Neural cell (in vitro differentiated cells): ENCODE measurements around the gene ANKRD1. TPM values are rescaled to one million over a fixed set of nuclear protein-coding genes. Genes with fewer than 3 reads are reported as not detected.
"Not testable (repeated sequence)": the region's sequence is repeated elsewhere in the genome, so short reads cannot be mapped to it uniquely, and the experiment has no call there.

Experiments used
- H2AFZ ChIP-seq: fragments of 200-600, 300-800 bp; sonication (generic), shearing (Covaris generic); 2 replicates; pipeline ENCODE4 v1.6.0; 2014; ENCODE audit warnings: low read depth, mild to moderate bottlenecking, antibody characterized with exemption, low read length, moderate library complexity
- H3F3A ChIP-seq: fragments of 200-600 bp; shearing (Covaris generic); 2 replicates; pipeline ENCODE4 v1.6.1; 2016; ENCODE audit warnings: mild to moderate bottlenecking, moderate library complexity, mixed read lengths, antibody characterized with exemption, low read length; ENCODE audit not compliant: insufficient read depth, poor library complexity, severe bottlenecking
- H3K27ac ChIP-seq: fragments of 200-600, 300-800 bp; sonication (generic), shearing (Covaris generic); 2 replicates; pipeline ENCODE4 v1.5.1; 2014; ENCODE audit warnings: mild to moderate bottlenecking, low read length, moderate library complexity
- H3K27me3 ChIP-seq: fragments of 300-800, 200-600 bp; sonication (generic), shearing (Covaris generic); 2 replicates; pipeline ENCODE4 v1.6.0; 2014; ENCODE audit warnings: mild to moderate bottlenecking, low read depth, low read length, moderate library complexity; ENCODE audit not compliant: insufficient read depth
- H3K36me3 ChIP-seq: fragments of 300-800, 200-600 bp; sonication (generic), shearing (Covaris generic); 2 replicates; pipeline ENCODE4 v1.5.1; 2014; ENCODE audit warnings: mild to moderate bottlenecking, antibody characterized with exemption, low read length, moderate library complexity; ENCODE audit not compliant: insufficient read depth
- H3K4me2 ChIP-seq: fragments of 300-800, 200-600 bp; sonication (generic), shearing (Covaris generic); 2 replicates; pipeline ENCODE4 v1.6.0; 2014; ENCODE audit warnings: mild to moderate bottlenecking, low read length
- H3K4me3 ChIP-seq: fragments of 300-800, 200-600 bp; sonication (generic), shearing (Covaris generic); 2 replicates; pipeline ENCODE4 v1.5.1; 2014; ENCODE audit warnings: mild to moderate bottlenecking, low read length, moderate library complexity
- H3K79me2 ChIP-seq: fragments of 200-600 bp; shearing (Covaris generic); replicated peaks from 2 replicates; pipeline ENCODE4 v1.6.0; 2014; ENCODE audit warnings: mild to moderate bottlenecking, low read length, moderate library complexity; ENCODE audit not compliant: insufficient read depth
- H3K9ac ChIP-seq: fragments of 300-800, 200-600 bp; sonication (generic), shearing (Covaris generic); 2 replicates; pipeline ENCODE4 v1.6.1; 2016; ENCODE audit warnings: mild to moderate bottlenecking, low read length, mixed read lengths
- H3K9me2 ChIP-seq: fragments of 200-600 bp; shearing (Covaris generic); 2 replicates; pipeline ENCODE4 v1.6.1; 2016; ENCODE audit warnings: mild to moderate bottlenecking, low read length, mixed read lengths; ENCODE audit not compliant: insufficient read depth
- H3K9me3 ChIP-seq: fragments of 200-600, 300-800 bp; sonication (generic), shearing (Covaris generic); 2 replicates; pipeline ENCODE4 v1.6.1; 2016; ENCODE audit warnings: mild to moderate bottlenecking, mixed run types, low read length, moderate library complexity, mixed read lengths
- H4K20me1 ChIP-seq: fragments of 200-600 bp; shearing (Covaris generic); 2 replicates; pipeline ENCODE4 v1.6.1; 2016; ENCODE audit warnings: mild to moderate bottlenecking, mixed run types; ENCODE audit not compliant: insufficient read depth
- EP300 ChIP-seq: fragments of 450-650 bp; conservative IDR thresholded peaks from 2 replicates; pipeline ENCODE4 v1.6.1; 2014; ENCODE audit warnings: antibody characterized with exemption, mild to moderate bottlenecking, moderate library complexity; ENCODE audit not compliant: poor library complexity, severe bottlenecking
- EZH2 ChIP-seq: fragments of 200-600, 300-800 bp; shearing (Covaris generic), sonication (generic); IDR thresholded peaks from 2 replicates; pipeline ENCODE4 v1.6.1; 2014; ENCODE audit warnings: antibody characterized with exemption, low read length, borderline replicate concordance, mild to moderate bottlenecking; ENCODE audit not compliant: insufficient read depth, poor library complexity, severe bottlenecking
- MXI1 ChIP-seq: fragments of 450-650 bp; conservative IDR thresholded peaks from 2 replicates; pipeline ENCODE4 v1.6.1; 2014; ENCODE audit warnings: antibody characterized with exemption, mild to moderate bottlenecking; ENCODE audit not compliant: poor library complexity, severe bottlenecking
- POLR2AphosphoS5 ChIP-seq: IDR thresholded peaks from 2 replicates; pipeline ENCODE4 v1.6.1; 2012
- RAD21 ChIP-seq: fragments of 450-650 bp; conservative IDR thresholded peaks from 2 replicates; pipeline ENCODE4 v1.6.1; 2014; ENCODE audit warnings: antibody characterized with exemption, mild to moderate bottlenecking, moderate library complexity
- REST ChIP-seq: IDR thresholded peaks from 2 replicates; pipeline ENCODE4 v1.6.1; 2012; ENCODE audit warnings: borderline replicate concordance
- SMC3 ChIP-seq: fragments of 450-650 bp; conservative IDR thresholded peaks from 2 replicates; pipeline ENCODE4 v1.6.1; 2014; ENCODE audit warnings: antibody characterized with exemption, mild to moderate bottlenecking, moderate library complexity; ENCODE audit not compliant: poor library complexity
- TAF1 ChIP-seq: IDR thresholded peaks from 2 replicates; pipeline ENCODE4 v1.6.1; 2012; ENCODE audit warnings: low read depth
- polyA plus RNA-seq: library from polyadenylated mRNA; depleted of rRNA; stranded (reverse); fragments of >200 nt; gene quantifications from 2 replicates; pipeline ENCODE4 v1.2.3, GENCODE V29; 2014
- TF ChIP-seq, protein P1 (sequence below): fragments of 450-650 bp; IDR thresholded peaks from 2 replicates; pipeline ENCODE4 v1.5.1; 2014; ENCODE audit warnings: antibody characterized with exemption, mild to moderate bottlenecking, moderate library complexity; ENCODE audit not compliant: poor library complexity, severe bottlenecking

The ANKRD1 gene
- polyA plus RNA-seq, 1 donor from 2014 or later = not detected

DNA sequence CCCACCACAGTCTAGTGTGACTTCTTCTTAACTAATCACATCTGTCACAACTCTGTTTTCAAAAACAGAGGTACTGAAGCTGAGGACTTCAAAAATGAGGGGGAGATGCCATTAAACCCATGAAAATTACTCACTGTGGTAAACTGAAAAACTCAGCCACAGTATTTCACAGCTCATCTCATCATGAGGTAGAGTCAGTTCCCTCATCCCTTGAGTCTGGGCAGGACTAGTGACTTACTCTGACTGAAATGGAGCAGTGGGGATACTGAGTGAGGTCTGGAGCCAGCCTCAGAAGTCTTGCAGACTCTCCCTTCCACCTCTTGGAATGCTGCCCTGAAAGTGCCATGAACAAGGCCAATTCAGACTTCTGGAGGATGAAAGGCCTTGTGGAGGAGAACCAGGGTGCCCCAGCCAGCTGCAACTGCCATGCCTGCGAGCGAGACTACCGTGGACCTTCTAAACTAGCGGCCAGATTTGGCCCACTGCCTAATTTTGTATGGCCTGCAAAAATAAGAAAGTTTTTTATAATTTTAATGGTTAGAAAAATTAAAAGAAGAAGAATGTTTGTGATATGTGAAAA, 24.7 kb upstream of the ANKRD1 start:
- Histone ChIP-seq H3K9ac (no peak overlapping the region), H3K27me3 (no peaks in the 10 kb centered on the region), H3K9me3 (no peaks in the 10 kb centered on the region), H3K9me2 (no peaks in the 10 kb centered on the region), H3K4me3 (no peak overlapping the region), H2AFZ (no peak overlapping the region), H4K20me1 (no peaks in the 10 kb centered on the region), H3K27ac (no peak overlapping the region), H3K4me2 (no peak overlapping the region), H3K79me2 (no peaks in the 10 kb centered on the region), H3F3A (no peaks in the 10 kb centered on the region), H3K36me3 (no peaks in the 10 kb centered on the region)
- TF ChIP-seq EP300 = no peak
- no peak for TF ChIP-seq MXI1
- no peak for TF ChIP-seq TAF1
- no peak for TF ChIP-seq SMC3
- no peak for TF ChIP-seq POLR2AphosphoS5
- TF ChIP-seq RAD21 = no peak
- no peak for TF ChIP-seq EZH2
- no peak for TF ChIP-seq REST

DNA sequence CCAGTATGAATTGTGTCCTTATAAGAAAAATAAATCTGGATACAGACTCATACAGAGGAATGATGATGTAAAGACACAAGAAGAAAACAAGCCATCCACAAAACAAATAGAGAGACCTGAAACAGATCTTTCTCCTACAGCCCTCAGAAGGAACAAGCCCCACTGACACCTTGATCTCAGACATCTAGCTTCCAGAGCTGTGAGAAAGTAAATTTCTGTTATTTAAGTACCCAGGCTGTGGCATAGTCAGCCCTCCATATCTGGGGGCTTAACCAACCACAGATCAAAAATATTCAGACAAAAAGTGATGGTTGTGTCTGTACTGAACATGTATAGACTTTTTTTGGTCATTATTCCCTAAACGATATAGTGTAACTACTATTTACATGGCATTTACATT, 23.9 kb upstream of the ANKRD1 start:
- H3K27me3 ChIP-seq = no peaks in the 10 kb centered on the region
- no peak overlapping the region for H3K4me3 ChIP-seq
- H2AFZ ChIP-seq = no peak overlapping the region
- no peaks in the 10 kb centered on the region for H3K79me2 ChIP-seq
- no peak overlapping the region for H3K27ac ChIP-seq
- H3K9me2 ChIP-seq = no peaks in the 10 kb centered on the region
- H3F3A ChIP-seq = no peaks in the 10 kb centered on the region
- no peak for TF ChIP-seq SMC3
- TF ChIP-seq, protein P1, sequence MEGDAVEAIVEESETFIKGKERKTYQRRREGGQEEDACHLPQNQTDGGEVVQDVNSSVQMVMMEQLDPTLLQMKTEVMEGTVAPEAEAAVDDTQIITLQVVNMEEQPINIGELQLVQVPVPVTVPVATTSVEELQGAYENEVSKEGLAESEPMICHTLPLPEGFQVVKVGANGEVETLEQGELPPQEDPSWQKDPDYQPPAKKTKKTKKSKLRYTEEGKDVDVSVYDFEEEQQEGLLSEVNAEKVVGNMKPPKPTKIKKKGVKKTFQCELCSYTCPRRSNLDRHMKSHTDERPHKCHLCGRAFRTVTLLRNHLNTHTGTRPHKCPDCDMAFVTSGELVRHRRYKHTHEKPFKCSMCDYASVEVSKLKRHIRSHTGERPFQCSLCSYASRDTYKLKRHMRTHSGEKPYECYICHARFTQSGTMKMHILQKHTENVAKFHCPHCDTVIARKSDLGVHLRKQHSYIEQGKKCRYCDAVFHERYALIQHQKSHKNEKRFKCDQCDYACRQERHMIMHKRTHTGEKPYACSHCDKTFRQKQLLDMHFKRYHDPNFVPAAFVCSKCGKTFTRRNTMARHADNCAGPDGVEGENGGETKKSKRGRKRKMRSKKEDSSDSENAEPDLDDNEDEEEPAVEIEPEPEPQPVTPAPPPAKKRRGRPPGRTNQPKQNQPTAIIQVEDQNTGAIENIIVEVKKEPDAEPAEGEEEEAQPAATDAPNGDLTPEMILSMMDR = no peak
- no peak for TF ChIP-seq TAF1
- TF ChIP-seq RAD21 = no peak
- no peak for TF ChIP-seq REST
- no peak for TF ChIP-seq POLR2AphosphoS5
- TF ChIP-seq EP300 = no peak
- TF ChIP-seq EZH2 = no peak
- TF ChIP-seq MXI1 = no peak
- no peaks in the 10 kb centered on the region for H4K20me1 ChIP-seq
- H3K9ac ChIP-seq = no peak overlapping the region
- no peaks in the 10 kb centered on the region for H3K36me3 ChIP-seq
- no peaks in the 10 kb centered on the region for H3K9me3 ChIP-seq
- H3K4me2 ChIP-seq = no peak overlapping the region

GRCh38 chr10:90942980-90943379, 22.1 kb upstream of the ANKRD1 start:
- not testable (repeated sequence) for H3K4me3 ChIP-seq

More at GRCh38 chr10:90942980-90943379, 22.1 kb upstream of the ANKRD1 start:
- H3K9me3 ChIP-seq, H3K36me3 ChIP-seq, H3K9ac ChIP-seq, H3K79me2 ChIP-seq, H4K20me1 ChIP-seq, H3F3A ChIP-seq, H3K27me3 ChIP-seq, H3K4me2 ChIP-seq, H3K27ac ChIP-seq, H3K9me2 ChIP-seq, H2AFZ ChIP-seq: not testable (repeated sequence)
